H9 (cell line): ENCODE data around the gene C5orf15. TPM values are rescaled to one million over a fixed set of nuclear protein-coding genes. Genes with fewer than 3 reads are reported as not detected.
"Not testable (repeated sequence)": the region's sequence is repeated elsewhere in the genome, so short reads cannot be mapped to it uniquely, and the experiment has no call there.

ENCODE experiments used
- DNase-seq: peaks from one replicate; pipeline ENCODE4 v3.0.0-alpha.2; 2017
- H2AFZ ChIP-seq: one replicate; pipeline ENCODE4 v1.6.1; 2013; ENCODE audit warnings: mild to moderate bottlenecking, low read length, control low read depth, moderate library complexity
- H2AK5ac ChIP-seq: 2 replicates; pipeline ENCODE4 v1.6.1; 2013; ENCODE audit warnings: low read length, control low read depth, mixed read lengths; ENCODE audit not compliant: insufficient read length
- H2BK120ac ChIP-seq: one replicate; pipeline ENCODE4 v1.6.1; 2013; ENCODE audit warnings: low read depth, mild to moderate bottlenecking, low read length, control low read depth, inconsistent platforms; ENCODE audit not compliant: poor library complexity, severe bottlenecking
- H2BK12ac ChIP-seq: 2 replicates; pipeline ENCODE4 v1.6.1; 2013; ENCODE audit warnings: low read length, control low read depth, mixed read lengths, low read depth; ENCODE audit not compliant: insufficient read length
- H2BK15ac ChIP-seq: 2 replicates; pipeline ENCODE4 v1.6.1; 2013; ENCODE audit warnings: low read depth, low read length, control low read depth
- H2BK20ac ChIP-seq: one replicate; pipeline ENCODE4 v1.6.1; 2013; ENCODE audit warnings: low read depth, mild to moderate bottlenecking, low read length, control low read depth, inconsistent platforms; ENCODE audit not compliant: poor library complexity, severe bottlenecking
- H2BK5ac ChIP-seq: 2 replicates; pipeline ENCODE4 v1.6.1; 2013; ENCODE audit warnings: low read length, control low read depth, mixed read lengths; ENCODE audit not compliant: insufficient read length
- H3K14ac ChIP-seq: 2 replicates; pipeline ENCODE4 v1.6.1; 2013; ENCODE audit warnings: low read length, control low read depth; ENCODE audit not compliant: insufficient read depth
- H3K18ac ChIP-seq: 2 replicates; pipeline ENCODE4 v1.6.1; 2013; ENCODE audit warnings: low read depth, mild to moderate bottlenecking, mixed read lengths, low read length, control low read depth; ENCODE audit not compliant: insufficient read length
- H3K23ac ChIP-seq: 2 replicates; pipeline ENCODE4 v1.6.1; 2013; ENCODE audit warnings: low read length, control low read depth, mixed read lengths, low read depth; ENCODE audit not compliant: insufficient read length
- H3K23me2 ChIP-seq: 2 replicates; pipeline ENCODE4 v1.6.1; 2013; ENCODE audit warnings: low read depth, mild to moderate bottlenecking, mixed read lengths, low read length, control low read depth; ENCODE audit not compliant: insufficient read length, poor library complexity, severe bottlenecking
- H3K27ac ChIP-seq: 2 replicates; pipeline ENCODE4 v1.5.1; 2013; ENCODE audit warnings: low read length, control low read depth, mixed read lengths, low read depth; ENCODE audit not compliant: insufficient read length
- H3K27me3 ChIP-seq: 2 replicates; pipeline ENCODE4 v1.6.1; 2013; ENCODE audit warnings: low read length, control low read depth, inconsistent platforms; ENCODE audit not compliant: insufficient read depth
- H3K4ac ChIP-seq: 2 replicates; pipeline ENCODE4 v1.6.1; 2013; ENCODE audit warnings: low read depth, mild to moderate bottlenecking, control low read depth, inconsistent platforms, low read length, moderate library complexity
- H3K4me1 ChIP-seq: 2 replicates; pipeline ENCODE4 v1.6.1; 2013; ENCODE audit warnings: low read length, control low read depth, inconsistent platforms; ENCODE audit not compliant: insufficient read depth
- H3K4me2 ChIP-seq: 2 replicates; pipeline ENCODE4 v1.6.1; 2013; ENCODE audit warnings: low read length, control low read depth, mixed read lengths; ENCODE audit not compliant: insufficient read length, insufficient read depth
- H3K56ac ChIP-seq: 2 replicates; pipeline ENCODE4 v1.6.1; 2013; ENCODE audit warnings: low read depth, mild to moderate bottlenecking, mixed read lengths, low read length, control low read depth; ENCODE audit not compliant: insufficient read length
- H3K79me1 ChIP-seq: 2 replicates; pipeline ENCODE4 v1.6.1; 2013; ENCODE audit warnings: low read depth, mild to moderate bottlenecking, moderate library complexity, low read length, control low read depth, inconsistent platforms; ENCODE audit not compliant: insufficient read depth, poor library complexity, severe bottlenecking
- H3K79me2 ChIP-seq: 2 replicates; pipeline ENCODE4 v1.6.1; 2013; ENCODE audit warnings: low read length, control low read depth, inconsistent platforms; ENCODE audit not compliant: insufficient read depth
- H3K9ac ChIP-seq: 2 replicates; pipeline ENCODE4 v1.6.1; 2013; ENCODE audit warnings: low read length, control low read depth, mixed read lengths; ENCODE audit not compliant: insufficient read length; ENCODE audit errors: extremely low read depth
- H3K9me3 ChIP-seq: one replicate; pipeline ENCODE4 v1.6.1; 2013; ENCODE audit warnings: low read depth, low read length, inconsistent platforms; ENCODE audit not compliant: control insufficient read depth
- H3T11ph ChIP-seq: one replicate; pipeline ENCODE4 v1.6.1; 2013; ENCODE audit warnings: mild to moderate bottlenecking, low read length, control low read depth, inconsistent platforms
- H4K20me1 ChIP-seq: one replicate; pipeline ENCODE4 v1.6.1; 2013; ENCODE audit not compliant: control insufficient read depth, insufficient read length, insufficient read depth
- H4K5ac ChIP-seq: 2 replicates; pipeline ENCODE4 v1.6.1; 2013; ENCODE audit warnings: low read depth, mild to moderate bottlenecking, mixed read lengths, low read length, control low read depth; ENCODE audit not compliant: insufficient read length
- H4K8ac ChIP-seq: replicated peaks from 2 replicates; pipeline ENCODE4 v1.6.1; 2013; ENCODE audit warnings: low read length, control low read depth, mixed read lengths, low read depth; ENCODE audit not compliant: insufficient read length
- H4K91ac ChIP-seq: 2 replicates; pipeline ENCODE4 v1.6.1; 2013; ENCODE audit warnings: low read depth, mild to moderate bottlenecking, moderate library complexity, mixed read lengths, low read length, control low read depth; ENCODE audit not compliant: insufficient read length
- H3K27ac Mint-ChIP-seq, 3 experiments: 2 replicates in 2 of 3; 3 replicates in 1 of 3; pipeline ENCODE4 v1.8.0; 2020 to 2021; ENCODE audit warnings: mixed read lengths in 3 of 3, mild to moderate bottlenecking in 1 of 3, moderate library complexity in 1 of 3
- H3K27me3 Mint-ChIP-seq: 2 replicates; pipeline ENCODE4 v1.8.0; 2021; ENCODE audit warnings: low read depth, mild to moderate bottlenecking, moderate library complexity, mixed read lengths
- H3K36me3 Mint-ChIP-seq, 3 experiments: 2 replicates in 2 of 3; 3 replicates in 1 of 3; pipeline ENCODE4 v1.8.0; 2020 to 2021; ENCODE audit warnings: low read depth in 3 of 3, mixed read lengths in 3 of 3; ENCODE audit not compliant: insufficient read depth in 1 of 3
- H3K4me1 Mint-ChIP-seq, 2 experiments: 2 replicates each; pipeline ENCODE4 v1.8.0; 2020; ENCODE audit warnings: mixed read lengths in 2 of 2
- H3K4me3 Mint-ChIP-seq, 2 experiments: 2 replicates in 1 of 2; 3 replicates in 1 of 2; pipeline ENCODE4 v1.8.0; 2020 to 2021; ENCODE audit warnings: mild to moderate bottlenecking in 2 of 2, mixed read lengths in 2 of 2, moderate library complexity in 1 of 2
- H3K9me3 Mint-ChIP-seq, 2 experiments: 2 replicates in 1 of 2; 3 replicates in 1 of 2; pipeline ENCODE4 v1.8.0; 2020; ENCODE audit warnings: mild to moderate bottlenecking in 2 of 2, mixed read lengths in 2 of 2, moderate library complexity in 1 of 2
- WGBS: extraction: QIAGEN DNeasy Blood & Tissue Kit; methylation state at CpG from one replicate; pipeline ENCODE4 v1.1.7; 2013; ENCODE audit warnings: missing lambda C conversion rate, low lambda C conversion rate, mixed read lengths; ENCODE audit not compliant: insufficient read length; ENCODE audit errors: extremely low coverage; 5-methylcytosine and 5-hydroxymethylcytosine counted together
- total RNA-seq: library from RNA; stranded (reverse); gene quantifications from 2 replicates; pipeline ENCODE4 v1.2.1, GENCODE V29; 2021
- TF ChIP-seq, protein P1 (sequence below): fragments of 200-600 bp; sonication (generic); conservative IDR thresholded peaks from 3 replicates; pipeline ENCODE4 v1.8.0; 2021; ENCODE audit warnings: antibody characterized with exemption, mild to moderate bottlenecking

The C5orf15 gene
- total RNA-seq, 1 experiment from 2014 or later, result 33.4 TPM

DNA sequence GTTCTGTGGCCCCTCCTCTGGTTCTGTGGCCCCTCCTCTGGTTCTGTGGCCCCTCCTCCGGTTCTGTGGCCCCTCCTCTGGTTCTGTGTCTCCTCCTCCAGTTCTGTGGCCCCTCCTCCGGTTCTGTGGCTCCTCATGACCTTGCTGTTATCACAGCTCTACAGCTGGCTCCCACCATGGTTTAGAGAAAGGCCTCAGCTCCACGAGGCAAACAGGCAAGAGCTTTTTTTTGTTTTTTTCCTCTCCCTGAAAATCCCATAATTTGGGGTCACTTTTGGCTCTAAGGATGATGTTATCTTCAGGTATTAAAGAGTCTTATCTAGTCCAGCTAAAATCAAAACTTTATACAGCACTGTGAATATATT, 31.8 kb downstream of the C5orf15 start:
- Histone ChIP-seq H3K18ac (no peak overlapping the region), H3K9me3 (no peaks in the 10 kb centered on the region), H3K79me1 (no peaks in the 10 kb centered on the region), H3K9ac (no peak overlapping the region), H3K23ac (no peak overlapping the region), H2AK5ac (no peak overlapping the region), H2BK120ac (no peak overlapping the region), H3K27ac (no peak overlapping the region), H3K23me2 (no peaks in the 10 kb centered on the region), H4K5ac (no peak overlapping the region), H4K8ac (no peak overlapping the region), H2AFZ (no peak overlapping the region), H2BK5ac (no peak overlapping the region), H2BK12ac (no peak overlapping the region), H3K27me3 (no peaks in the 10 kb centered on the region), H2BK20ac (no peak overlapping the region), H3K4me2 (no peak overlapping the region), H2BK15ac (no peak overlapping the region), H3K14ac (no peak overlapping the region), H3T11ph (no peak overlapping the region), H3K4ac (no peak overlapping the region), H3K79me2 (no peaks in the 10 kb centered on the region), H3K56ac (no peak overlapping the region), H4K20me1 (no peaks in the 10 kb centered on the region), H4K91ac (no peak overlapping the region), H3K4me1 (no peaks in the 10 kb centered on the region)
- H3K27ac Mint-ChIP-seq, result no peak overlapping the region
- H3K4me1 Mint-ChIP-seq, result peaks cover 6 to 17% of the 10 kb centered on the region in 2 experiments; a peak in 3 of 4 replicates
- no CpG with 5 or more reads among the region's 3 CpGs for WGBS
- no peaks in the 10 kb centered on the region; a peak in 2 of 7 replicates for H3K36me3 Mint-ChIP-seq
- DNase-seq, result no peak
- H3K4me3 Mint-ChIP-seq, result no peak overlapping the region
- TF ChIP-seq, protein P1, sequence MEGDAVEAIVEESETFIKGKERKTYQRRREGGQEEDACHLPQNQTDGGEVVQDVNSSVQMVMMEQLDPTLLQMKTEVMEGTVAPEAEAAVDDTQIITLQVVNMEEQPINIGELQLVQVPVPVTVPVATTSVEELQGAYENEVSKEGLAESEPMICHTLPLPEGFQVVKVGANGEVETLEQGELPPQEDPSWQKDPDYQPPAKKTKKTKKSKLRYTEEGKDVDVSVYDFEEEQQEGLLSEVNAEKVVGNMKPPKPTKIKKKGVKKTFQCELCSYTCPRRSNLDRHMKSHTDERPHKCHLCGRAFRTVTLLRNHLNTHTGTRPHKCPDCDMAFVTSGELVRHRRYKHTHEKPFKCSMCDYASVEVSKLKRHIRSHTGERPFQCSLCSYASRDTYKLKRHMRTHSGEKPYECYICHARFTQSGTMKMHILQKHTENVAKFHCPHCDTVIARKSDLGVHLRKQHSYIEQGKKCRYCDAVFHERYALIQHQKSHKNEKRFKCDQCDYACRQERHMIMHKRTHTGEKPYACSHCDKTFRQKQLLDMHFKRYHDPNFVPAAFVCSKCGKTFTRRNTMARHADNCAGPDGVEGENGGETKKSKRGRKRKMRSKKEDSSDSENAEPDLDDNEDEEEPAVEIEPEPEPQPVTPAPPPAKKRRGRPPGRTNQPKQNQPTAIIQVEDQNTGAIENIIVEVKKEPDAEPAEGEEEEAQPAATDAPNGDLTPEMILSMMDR, result no peak
- H3K9me3 Mint-ChIP-seq, result peaks cover 9 to 10% of the 10 kb centered on the region in 2 experiments; a peak in 4 of 5 replicates
- peaks cover 2% of the 10 kb centered on the region for H3K27me3 Mint-ChIP-seq

DNA sequence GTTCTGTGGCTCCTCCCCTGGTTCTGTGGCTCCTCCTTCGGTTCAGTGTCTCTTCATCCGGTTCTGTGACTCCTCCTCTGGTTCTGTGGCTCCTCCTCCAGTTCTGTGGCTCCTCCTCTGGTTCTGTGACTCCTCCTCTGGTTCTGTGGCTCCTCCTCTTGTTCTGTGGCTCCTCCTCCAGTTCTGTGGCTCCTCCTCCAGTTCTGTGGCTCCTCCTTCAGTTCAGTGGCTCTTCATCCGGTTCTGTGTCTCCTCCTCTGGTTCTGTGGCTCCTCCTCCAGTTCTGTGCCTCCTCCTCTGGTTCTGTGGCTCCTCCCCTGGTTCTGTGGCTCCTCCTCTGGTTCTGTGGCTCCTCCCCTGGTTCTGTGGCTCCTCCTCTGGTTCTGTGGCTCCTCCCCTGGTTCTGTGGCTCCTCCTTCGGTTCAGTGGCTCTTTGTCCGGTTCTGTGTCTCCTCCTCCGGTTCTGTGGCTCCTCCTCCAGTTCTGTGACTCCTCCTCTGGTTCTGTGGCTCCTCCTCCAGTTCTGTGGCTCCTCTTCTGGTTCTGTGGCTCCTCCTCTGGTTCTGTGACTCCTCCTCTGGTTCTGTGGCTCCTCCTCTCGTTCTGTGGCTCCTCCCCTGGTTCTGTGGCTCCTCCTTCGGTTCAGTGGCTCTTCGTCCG, 32.3 kb downstream of the C5orf15 start:
- H3K23me2 ChIP-seq, H3K23ac ChIP-seq, H3K14ac ChIP-seq, H2BK20ac ChIP-seq, H2BK12ac ChIP-seq, H3K9me3 ChIP-seq, H2AK5ac ChIP-seq, H3K79me2 ChIP-seq, H3K79me1 ChIP-seq, H3K27ac ChIP-seq, H3K36me3 Mint-ChIP-seq, H3K27ac Mint-ChIP-seq, H2AFZ ChIP-seq, H2BK15ac ChIP-seq, H3K4me2 ChIP-seq, H3K4ac ChIP-seq, H3T11ph ChIP-seq, H3K18ac ChIP-seq, H3K27me3 Mint-ChIP-seq, H4K20me1 ChIP-seq, H2BK5ac ChIP-seq, H3K4me1 ChIP-seq, H3K9ac ChIP-seq, H3K56ac ChIP-seq, H4K5ac ChIP-seq, H2BK120ac ChIP-seq, H3K27me3 ChIP-seq, DNase-seq, H4K91ac ChIP-seq, H3K4me3 Mint-ChIP-seq, H4K8ac ChIP-seq: not testable (repeated sequence)
- Mint-ChIP-seq H3K9me3 (peaks cover 9 to 10% of the 10 kb centered on the region in 2 experiments; a peak in 4 of 5 replicates), H3K4me1 (peaks cover 6 to 17% of the 10 kb centered on the region in 2 experiments; a peak in 3 of 4 replicates)
- WGBS, result no CpG with 5 or more reads among the region's 10 CpGs
